GM12892 (cell line): ENCODE measurements around the gene MYO1D.

Experiments
- DNase-seq: peaks from one replicate; pipeline ENCODE4 v3.0.0; 2011; ENCODE audit not compliant: insufficient read length
- FAIRE-seq: peaks from 2 replicates; lab custom pipeline; 2011; peaks lifted over from hg19 to GRCh38; lab: Jason Lieb, UNC
- POLR2A ChIP-seq: IDR thresholded peaks from 2 replicates; pipeline ENCODE4 v1.6.1; 2011; ENCODE audit warnings: low read depth, low read length, control low read depth
- POLR2AphosphoS5 ChIP-seq: IDR thresholded peaks from 2 replicates; pipeline ENCODE4 v1.6.1; 2011; ENCODE audit warnings: low read depth, low read length, control low read depth
- TAF1 ChIP-seq: IDR thresholded peaks from 2 replicates; pipeline ENCODE4 v1.6.1; 2011; ENCODE audit warnings: low read depth, mild to moderate bottlenecking, control low read depth, low read length, borderline replicate concordance

MYO1D gene

DNA sequence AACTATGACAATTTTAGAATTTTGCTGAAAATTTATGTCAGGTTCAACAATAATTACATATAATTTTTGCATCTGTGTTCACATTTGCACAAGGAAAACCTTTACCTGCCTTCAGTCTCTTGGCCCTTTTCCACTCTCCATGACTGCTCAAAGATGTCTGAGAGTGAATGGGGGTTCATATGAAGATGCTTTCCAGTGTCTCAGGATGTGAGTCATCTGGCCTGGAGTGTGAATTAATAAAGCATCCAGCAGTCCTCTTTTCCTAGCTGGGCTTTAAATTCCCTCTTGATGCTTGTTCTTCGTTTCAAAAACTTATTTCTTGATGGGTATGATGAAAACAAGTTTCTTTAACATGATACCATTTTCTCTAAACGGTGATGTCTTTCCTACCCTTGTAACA, 290.3 kb downstream of the MYO1D start:
- no peak for DNase-seq
- TF ChIP-seq POLR2A: no peak
- TF ChIP-seq POLR2AphosphoS5: no peak
- TF ChIP-seq TAF1: no peak
- no peak for FAIRE-seq

DNA sequence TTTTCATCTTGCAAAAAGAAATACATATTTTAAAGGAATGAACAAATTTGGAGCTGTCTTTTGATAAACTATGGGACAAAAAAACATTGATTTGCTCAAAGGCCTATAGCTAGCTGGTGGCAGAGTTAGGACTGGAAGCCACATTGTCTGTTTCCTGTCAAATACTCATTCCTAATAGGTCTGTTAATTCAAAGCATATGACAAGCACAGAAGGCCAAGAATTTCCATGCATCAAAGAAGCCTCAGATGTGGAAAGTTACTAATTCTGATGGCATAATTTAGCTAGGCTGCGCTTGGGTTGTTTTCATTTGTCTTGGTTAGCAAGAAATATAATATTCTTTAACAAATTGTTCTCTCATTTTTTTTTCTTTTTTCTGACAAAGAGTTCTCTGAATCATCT, 292.1 kb downstream of the MYO1D start:
- DNase-seq (no peak), FAIRE-seq (no peak)
- TF ChIP-seq POLR2AphosphoS5 (no peak), TAF1 (no peak), POLR2A (no peak)

DNA sequence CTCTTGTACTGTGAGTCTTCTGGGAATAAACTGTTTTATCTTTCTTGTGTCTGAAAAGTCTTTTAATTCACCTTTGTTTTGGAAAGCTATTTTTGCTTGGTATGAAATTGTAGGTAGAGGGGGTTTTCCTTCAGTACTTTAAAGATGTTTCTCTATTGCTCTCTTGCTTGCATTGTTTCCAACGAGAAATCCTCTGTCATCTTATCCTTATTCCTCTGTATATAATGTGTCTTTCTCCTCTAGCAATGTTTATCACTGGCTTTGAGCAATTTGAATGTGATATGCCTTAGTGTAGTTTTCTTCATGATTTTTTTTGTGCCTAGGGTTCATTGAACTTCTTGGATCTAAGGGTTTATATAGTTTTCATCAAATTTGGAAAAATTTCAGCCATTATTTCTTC, 293.9 kb downstream of the MYO1D start:
- DNase-seq (no peak), FAIRE-seq (no peak)
- TF ChIP-seq TAF1: no peak
- TF ChIP-seq POLR2A: no peak
- TF ChIP-seq POLR2AphosphoS5: no peak

DNA sequence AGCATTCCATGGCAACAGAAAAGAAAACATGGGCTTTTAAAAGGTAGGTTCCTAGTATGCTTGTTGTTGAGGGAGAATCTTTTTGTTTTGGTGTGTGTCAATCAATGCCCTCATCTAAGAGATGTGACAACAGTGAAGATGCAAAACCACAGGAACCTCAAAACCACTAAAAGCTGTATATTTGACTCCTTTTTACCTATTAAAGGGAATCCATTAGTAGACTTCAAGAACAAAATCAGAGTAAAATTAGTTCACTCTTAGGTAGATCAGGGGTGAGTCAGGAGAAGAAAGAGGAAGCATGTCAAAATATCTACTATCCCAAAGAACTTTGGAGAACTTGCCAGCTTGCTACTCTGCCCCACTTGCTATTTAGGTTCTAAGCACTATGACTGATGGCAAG, 301.1 kb downstream of the MYO1D start:
- peak; percentile 5 for FAIRE-seq
- no peak for DNase-seq

DNA sequence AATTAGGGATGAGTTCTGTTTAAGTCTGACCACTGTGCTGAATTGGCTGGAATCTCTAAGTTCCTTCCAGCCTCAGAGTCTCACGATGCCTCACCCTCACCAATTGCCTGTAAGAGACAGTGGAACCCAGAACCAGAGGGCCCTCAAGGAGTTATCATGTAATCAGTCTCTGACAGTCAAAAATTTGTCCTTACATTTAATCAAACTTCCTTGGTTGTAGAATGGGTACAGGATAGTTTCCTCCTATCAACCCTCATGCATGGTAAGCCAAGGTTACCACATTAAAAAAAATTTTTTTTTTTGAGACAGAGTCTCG, 306.9 kb downstream of the MYO1D start:
- TF ChIP-seq POLR2AphosphoS5: no peak
- no peak for TF ChIP-seq POLR2A
- no peak for TF ChIP-seq TAF1
- FAIRE-seq (no peak), DNase-seq (no peak)

More for the DNA sequence above, 301.1 kb downstream of the MYO1D start:
- no peak for TF ChIP-seq POLR2A
- TF ChIP-seq POLR2AphosphoS5: no peak
- TF ChIP-seq TAF1: no peak

DNA sequence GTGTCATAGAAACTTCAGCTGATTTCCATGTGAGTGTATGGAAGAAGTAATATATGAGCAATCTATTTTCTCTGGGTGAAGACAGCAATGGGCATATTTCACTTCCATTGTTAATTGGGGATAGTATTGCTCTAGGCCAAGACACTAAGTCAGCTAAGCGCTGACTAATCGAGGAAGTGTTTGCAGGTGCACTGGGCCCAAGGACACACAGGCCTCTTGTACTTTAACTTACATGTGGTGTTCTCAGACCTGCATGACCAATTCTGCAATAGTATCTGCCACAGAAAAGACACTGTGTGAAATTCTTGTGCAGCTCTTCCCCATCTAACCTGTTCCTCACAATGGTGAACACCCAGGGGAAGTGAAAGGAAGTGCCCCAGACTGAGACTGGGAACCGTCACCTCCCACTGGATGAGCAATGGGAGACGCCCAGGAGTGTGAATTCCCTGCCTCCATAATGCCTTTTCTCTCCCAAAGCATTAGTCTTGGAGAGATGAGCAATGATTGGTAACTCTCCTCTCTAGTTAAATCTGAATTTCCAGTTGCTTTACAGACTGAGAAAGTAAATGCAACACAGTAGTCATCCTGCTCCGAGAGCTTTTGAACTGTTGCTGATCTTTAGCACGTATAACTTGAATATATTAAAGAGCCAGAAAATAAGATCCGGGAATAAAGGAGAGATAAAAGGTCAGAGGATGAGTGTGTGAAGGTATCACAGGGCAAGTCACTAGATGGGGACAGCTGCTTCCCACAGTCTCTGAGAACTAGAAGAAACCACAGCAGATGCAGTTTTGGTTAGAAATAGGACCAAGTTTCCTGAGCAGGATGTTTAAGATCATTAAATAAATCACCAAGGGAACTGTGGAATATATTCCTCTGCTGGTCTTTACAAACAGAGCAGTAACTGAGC, 307.5 kb downstream of the MYO1D start:
- DNase-seq (no peak), FAIRE-seq (peak; percentile 84)
- TF ChIP-seq TAF1 (no peak), POLR2AphosphoS5 (peak; percentile 67), POLR2A (peak; percentile 43; the same call in 1 of the 2 replicates)

DNA sequence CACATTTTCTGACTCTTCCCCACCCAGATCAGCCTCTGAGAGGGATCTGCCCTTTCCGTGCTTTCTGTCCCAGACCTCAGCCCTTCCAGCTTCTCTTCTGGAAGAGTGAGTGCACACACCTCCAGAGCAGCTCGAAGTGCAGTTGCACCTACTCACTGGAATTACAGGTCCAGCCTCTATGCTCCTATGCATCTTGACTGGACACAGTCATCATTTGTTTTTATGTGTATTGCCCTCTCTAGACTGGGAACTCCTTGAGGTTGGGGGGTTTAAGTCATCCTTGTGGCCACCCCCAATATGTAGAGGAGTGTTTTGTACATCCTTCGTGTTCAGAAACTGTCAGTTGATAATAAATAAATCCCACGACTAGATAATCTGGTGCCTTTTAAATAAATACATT, 308.2 kb downstream of the MYO1D start:
- TF ChIP-seq POLR2A: no peak
- TF ChIP-seq POLR2AphosphoS5: no peak
- no peak for FAIRE-seq
- DNase-seq: no peak

DNA sequence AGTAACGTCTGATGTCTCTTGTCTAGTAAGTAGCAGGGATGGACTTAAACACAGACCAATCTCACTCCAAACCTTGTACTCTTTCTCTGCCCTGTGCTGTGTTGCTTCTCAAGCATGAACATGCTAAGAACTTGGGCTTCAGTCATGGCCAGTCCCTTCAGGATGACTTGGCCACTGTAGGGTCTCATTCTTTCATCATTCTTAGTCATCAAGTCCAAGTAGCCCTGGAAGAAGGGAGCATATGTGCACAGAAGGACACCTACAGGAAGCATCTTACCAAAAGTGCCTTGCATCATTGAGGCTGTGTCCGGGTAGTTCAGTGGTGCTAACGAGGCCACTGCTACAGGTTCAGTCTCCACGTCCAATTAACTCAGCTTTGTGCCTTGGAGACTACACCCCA, 309.4 kb downstream of the MYO1D start:
- FAIRE-seq (no peak), DNase-seq (no peak)
- TF ChIP-seq POLR2A (no peak), TAF1 (no peak), POLR2AphosphoS5 (no peak)

DNA sequence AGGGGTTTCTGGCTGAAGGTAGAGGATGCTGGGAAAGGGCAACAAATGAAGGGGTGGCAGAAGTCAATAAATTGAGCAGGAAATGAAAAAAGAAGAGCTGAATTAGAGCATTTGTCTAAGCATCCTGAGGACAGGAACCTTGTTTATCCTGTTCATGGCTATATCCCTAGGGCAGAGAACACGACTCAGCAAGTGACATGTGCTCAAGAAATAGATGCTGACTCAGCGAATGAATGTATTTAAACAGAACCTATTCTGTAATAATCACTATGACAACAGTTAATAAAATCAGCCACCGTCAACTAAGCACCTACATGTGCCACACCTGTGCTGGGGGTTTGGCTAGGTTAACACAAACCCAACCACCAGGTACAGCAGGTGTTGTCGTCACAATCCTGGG, 309.8 kb downstream of the MYO1D start:
- DNase-seq (no peak), FAIRE-seq (no peak)
- no peak for TF ChIP-seq POLR2AphosphoS5
- no peak for TF ChIP-seq TAF1
- no peak for TF ChIP-seq POLR2A

DNA sequence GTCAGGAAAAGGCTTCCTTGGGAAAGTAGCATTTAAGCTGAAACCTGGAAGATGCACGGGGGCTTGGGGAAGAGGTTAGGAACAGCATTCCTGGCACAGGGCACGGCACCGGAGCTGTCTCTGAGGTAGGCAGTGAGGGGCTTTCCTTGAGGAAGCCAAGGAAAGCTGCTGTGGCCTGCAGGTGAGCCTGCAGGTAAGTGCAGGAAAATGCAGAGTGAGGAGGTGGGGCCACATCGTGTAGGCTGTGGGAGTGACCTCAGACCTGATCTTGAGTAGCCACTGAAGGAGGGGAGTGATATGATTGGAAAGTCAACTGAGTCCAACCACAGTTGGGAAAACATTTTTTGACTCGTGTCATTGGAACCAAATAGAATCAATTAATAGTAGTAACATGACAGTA, 310.6 kb downstream of the MYO1D start:
- FAIRE-seq (no peak), DNase-seq (no peak)
- TF ChIP-seq POLR2A (no peak), TAF1 (no peak), POLR2AphosphoS5 (no peak)

DNA sequence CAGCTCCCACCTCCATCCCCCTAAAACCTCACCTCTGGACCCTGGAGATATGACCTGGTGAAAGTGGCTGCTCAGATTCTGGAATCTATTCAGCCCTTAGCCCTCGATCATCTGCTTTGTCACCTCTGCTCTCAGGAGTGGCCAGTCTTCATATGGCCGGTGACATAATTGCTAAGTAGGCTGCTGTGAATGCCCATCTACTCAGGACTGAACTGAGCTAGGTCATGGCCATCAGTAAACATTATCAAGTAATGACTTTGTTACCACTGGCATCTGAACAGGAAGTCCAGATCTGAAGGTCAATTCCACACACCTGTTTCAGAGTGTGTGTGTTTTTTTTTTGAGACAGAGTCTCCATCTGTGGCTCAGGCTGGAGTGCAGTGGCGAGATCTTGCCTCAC, 311.5 kb downstream of the MYO1D start:
- DNase-seq: no peak
- no peak for TF ChIP-seq POLR2A
- no peak for TF ChIP-seq TAF1
- no peak for TF ChIP-seq POLR2AphosphoS5
- FAIRE-seq: no peak

DNA sequence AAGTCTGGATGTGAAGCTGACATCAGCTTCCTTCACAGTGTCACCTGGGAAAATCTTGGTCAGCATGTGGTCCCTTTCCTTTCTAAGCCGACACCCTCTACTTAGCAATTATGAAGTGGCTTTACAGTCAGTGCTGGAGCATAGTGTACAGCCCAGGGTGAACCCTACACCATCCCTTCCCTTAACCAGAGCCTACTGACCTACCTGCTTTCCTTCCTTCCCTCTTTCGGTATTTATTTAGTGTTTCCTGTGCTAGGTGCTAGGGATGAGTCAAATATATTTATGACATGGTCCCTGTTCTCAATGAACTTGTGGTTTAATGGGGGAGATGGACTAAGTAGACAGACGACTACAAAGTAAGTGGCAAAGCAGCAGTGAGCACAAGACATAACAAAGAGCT, 312.6 kb downstream of the MYO1D start:
- DNase-seq: no peak

DNA sequence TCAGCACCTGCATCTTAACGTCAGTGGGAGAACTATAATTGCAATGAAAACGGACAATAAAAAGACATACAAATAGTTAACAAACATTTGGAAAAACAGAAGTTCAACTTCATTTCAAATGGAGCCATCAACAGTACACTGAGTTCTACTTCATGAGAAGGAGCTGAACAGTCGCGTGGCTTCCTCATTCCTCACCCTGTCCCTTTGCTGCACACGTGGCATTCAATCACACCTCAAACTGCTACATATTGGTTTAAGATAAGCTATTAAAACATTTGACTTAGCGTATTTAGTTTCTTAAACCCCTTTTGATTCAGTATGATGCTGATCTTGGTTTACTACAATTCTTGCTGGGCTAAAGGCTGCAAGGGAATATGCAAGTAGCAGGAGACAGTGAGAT, 313.3 kb downstream of the MYO1D start:
- TF ChIP-seq TAF1 (no peak), POLR2AphosphoS5 (no peak), POLR2A (no peak)
- no peak for FAIRE-seq
- DNase-seq: no peak

More for the DNA sequence above, 312.6 kb downstream of the MYO1D start:
- TF ChIP-seq POLR2AphosphoS5 (no peak), POLR2A (no peak), TAF1 (no peak)
- FAIRE-seq: no peak
